GM19397 (cell line): ENCODE measurements around the gene FOXP4.
"Not testable (repeated sequence)": the region's sequence is repeated elsewhere in the genome, so short reads cannot be mapped to it uniquely, and the experiment has no call there.

Experiments used
- ATAC-seq: cut with Tn5 transposase; IDR thresholded peaks from one replicate; pipeline ENCODE4 v1.9.1; 2021; ENCODE audit warnings: mild to moderate bottlenecking, moderate library complexity; ENCODE audit not compliant: unreplicated experiment

Gene FOXP4

DNA sequence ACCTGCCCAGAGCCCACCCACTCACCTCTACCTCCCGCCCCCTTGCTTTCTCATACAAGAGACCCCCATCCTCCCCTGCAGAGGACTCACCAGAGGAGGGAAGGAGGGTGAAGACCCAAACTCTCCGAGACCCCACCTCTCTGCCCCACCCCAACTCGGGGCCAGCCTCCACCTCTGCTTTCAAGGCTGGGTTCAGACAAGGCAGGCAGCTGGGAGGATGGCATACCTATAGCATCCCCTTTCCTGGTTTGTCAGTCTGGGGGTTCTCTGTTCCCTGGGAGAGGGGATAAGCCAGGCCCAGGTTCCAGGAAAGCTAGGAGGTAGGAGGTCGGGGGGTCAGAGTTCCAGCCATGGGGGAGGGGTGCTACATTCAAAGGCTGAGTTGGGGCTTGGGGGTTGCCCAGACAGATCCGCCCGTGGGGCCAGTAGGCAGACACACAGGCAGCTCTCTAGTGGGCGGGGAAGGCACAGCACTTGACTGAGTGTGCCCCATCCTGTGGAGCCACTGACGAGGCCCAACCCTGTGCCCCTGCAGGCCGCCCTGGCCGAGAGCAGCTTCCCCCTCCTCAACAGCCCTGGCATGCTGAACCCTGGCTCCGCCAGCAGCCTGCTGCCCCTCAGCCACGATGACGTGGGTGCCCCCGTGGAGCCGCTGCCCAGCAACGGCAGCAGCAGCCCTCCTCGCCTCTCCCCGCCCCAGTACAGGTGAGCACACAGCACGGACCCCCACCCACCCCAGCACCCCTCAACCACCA is 51.2 kb downstream of the FOXP4 start:
- no peak for ATAC-seq

- no peak for ATAC-seq
Measured at GRCh38 chr6:41598670-41599014, 52.5 kb downstream of the FOXP4 start.

DNA sequence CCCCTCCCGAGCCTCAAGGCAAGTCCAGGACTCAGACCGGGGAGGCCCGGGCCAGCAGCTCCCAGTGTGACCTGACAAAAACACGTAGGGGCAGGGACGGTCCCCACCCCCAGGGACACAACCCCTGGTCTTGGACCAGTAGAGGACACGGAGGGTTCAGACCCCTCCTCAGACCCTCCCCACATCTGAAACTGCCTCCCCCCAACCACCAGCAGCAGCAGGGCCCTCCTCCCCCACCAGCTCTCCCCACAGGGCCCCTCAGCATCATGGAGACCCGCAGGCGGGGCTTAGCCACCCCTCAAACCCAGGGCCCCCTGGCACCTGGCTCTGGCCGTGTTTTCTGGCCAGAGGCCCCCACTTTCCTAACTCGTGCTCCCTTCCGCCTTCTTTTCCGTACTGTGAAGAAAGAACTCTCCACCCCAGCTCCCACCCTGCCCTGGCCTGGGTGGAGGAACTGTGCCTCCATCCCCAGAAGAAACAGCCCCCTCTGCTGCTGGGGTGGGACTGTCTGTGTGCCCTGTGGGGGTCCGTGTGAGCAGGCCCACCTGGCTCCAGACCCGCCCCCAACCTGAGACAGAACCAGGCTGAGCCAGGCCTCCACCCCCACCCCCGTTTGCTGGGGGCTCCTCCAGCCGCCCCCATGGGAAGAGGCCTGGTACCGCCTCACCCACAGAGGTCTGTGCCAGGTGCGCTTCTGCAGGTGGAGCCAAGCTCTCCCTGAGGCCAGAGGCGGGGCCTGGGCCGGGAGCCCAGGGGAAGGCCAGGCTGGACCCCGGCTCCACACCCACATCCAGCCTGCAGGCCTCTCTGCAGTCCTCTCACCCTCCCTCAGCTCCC is 53.1 kb downstream of the FOXP4 start:
- no peak for ATAC-seq

GRCh38 chr6:41599852-41600445 is 53.8 kb downstream of the FOXP4 start:
- ATAC-seq, result no peak

DNA sequence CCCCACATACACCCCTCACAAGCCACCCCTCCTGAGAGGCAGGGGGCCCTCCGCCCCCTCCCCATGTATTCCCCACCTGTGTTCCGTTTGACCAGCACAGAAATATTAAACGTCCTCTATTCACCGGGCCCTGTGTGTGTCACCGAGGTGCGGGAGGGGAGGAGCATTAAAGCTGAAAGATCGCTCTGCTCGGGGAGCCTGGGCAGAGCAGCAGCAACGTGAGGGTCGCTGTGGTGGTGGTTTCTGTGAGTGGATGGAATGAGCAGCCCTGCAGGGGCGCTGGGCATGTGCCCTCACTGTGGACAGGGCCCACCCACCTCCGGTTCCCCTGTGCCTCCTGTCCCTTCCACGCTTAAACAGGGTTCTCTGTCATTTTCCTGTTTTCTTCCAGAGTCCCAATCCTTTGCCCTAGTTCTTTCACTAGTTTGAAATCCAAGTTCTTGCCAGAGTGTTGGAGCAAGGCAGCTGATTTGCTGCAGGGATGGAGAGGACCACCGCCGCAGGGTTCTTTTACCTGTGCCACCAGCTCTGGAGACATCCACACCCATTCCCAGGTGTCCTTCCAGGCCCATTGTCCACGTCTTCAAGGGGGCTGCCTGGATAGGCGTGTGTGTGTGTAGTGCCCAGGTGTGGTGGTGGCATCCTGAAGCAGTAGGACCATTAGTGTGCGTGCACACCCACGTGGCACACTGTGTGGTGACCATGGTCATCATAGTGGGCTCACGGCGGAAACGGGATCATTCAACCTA is 54.5 kb downstream of the FOXP4 start:
- no peak for ATAC-seq

DNA sequence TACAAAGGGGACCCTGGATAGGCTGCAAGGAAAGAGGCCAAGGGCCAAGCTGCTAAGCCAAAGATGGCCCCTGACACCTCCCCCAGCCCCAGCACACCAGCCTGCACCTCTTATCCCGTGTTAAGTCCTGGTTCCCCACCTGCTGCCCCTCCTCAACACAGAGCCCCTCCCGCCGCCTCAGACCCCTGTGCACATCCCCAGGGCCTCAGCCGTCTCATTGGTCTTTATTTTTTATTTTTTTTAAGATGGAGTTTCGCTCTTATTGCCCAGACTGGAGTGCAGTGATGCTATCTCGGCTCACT is 55.0 kb downstream of the FOXP4 start:
- no peak for ATAC-seq

DNA sequence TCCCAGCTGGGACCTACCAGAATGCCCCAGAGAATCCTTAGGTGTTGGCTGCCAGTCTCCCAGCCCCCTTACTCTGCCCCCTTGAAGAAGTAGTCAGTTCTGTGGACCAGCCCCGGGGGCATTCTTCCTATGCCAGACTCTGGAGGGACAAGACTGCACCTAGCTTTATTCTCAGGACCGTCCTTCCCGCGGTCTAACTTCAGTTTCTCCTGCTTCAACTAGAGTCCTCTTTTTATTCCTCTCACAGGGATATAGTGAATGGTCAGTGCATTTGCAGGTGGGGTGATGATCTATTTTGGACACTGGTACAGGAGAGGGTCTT is 56.2 kb downstream of the FOXP4 start:
- no peak for ATAC-seq

DNA sequence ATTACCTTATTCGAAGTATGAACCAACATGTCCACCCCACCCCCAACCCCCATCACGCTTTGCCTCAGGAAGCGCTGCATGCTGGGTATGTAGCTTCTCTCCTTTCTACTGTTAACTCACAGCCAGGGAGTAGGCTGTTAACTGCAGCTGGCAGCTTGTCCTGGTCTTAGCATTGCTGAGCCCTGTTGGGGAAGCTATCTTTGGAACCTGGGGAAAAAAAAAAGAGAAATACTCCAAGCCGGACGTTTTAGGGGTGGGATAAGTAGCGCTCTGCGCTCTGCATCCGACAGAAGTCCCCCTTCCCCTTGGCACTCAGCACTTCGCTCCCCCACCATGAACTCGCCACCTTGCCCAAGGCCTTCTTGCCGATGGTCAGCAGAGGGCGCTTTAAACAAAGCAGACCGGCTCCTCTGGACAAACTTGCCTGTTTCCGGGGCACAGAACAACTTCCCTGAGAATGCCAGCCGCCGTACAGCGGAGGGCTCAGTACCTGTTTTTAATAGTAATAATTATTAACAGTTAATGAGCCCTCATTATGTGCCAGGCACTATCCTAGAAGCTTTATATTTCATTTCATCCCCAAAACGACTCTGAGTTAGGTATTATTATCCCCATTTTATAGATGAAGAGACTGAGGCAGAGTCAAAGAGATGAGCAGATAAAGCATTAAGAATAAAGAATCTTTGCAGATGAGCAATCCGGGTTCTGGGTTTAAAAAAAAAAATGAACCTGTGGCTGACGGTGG is 56.9 kb downstream of the FOXP4 start:
- no peak for ATAC-seq

- ATAC-seq, result no peak
Measured at GRCh38 chr6:41604006-41604405, 57.8 kb downstream of the FOXP4 start.

DNA sequence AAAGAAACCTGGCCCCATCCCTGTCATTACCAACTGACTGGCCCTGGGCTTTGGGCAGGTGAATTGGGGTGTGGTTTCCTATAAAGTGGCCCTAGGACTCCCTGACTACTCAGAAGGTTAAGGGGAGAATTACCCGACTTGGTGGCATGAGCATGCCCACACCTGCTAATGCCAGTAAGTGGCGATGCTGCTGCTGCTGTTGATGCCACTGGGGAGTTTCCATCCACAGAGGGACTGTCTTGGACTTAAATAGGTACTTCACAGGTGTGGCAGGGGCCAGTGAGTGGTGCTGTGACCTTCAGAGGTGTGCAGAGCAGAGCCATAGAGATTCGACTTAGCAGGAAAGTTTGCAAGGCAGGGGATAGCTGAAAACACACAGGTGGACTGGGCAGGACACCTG is 59.5 kb downstream of the FOXP4 start:
- no peak for ATAC-seq

- ATAC-seq, result no peak
Measured at GRCh38 chr6:41607036-41607435, 60.9 kb downstream of the FOXP4 start.

GRCh38 chr6:41607736-41608135 is 61.6 kb downstream of the FOXP4 start:
- no peak for ATAC-seq

DNA sequence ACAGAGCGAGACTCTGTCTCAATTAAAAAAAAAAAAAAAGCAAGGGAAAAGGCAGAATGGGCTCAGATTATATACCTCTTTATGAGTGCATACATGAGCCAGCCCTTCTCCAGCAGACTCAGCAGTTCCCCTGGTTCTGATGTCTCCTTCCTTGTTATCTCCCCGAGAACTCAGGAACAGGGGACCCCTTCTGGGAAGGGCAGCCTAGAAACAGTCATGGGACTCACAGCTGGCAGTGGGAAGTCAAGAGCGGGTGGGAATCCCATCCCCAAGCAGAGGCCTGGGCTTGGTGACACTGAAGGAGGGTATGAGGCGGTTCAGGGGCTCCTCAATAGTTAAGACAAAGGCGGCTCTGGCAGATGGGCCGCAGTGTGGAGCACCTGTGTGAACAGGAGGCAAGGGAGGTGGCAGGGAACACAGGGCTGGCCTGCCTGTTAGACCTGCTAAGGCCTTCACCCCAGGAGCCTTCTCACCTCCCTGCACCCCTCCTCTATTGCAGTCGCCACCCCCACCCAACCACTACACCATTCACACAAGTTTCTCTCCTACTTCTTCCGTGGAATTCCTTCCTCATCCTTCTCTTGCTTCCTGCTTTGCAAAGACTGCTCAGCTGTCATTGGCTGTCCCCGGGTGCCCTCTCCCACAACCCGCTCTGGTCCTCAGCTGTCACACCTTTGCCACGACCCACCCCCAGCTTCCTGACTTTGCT is 62.4 kb downstream of the FOXP4 start:
- no peak for ATAC-seq

DNA sequence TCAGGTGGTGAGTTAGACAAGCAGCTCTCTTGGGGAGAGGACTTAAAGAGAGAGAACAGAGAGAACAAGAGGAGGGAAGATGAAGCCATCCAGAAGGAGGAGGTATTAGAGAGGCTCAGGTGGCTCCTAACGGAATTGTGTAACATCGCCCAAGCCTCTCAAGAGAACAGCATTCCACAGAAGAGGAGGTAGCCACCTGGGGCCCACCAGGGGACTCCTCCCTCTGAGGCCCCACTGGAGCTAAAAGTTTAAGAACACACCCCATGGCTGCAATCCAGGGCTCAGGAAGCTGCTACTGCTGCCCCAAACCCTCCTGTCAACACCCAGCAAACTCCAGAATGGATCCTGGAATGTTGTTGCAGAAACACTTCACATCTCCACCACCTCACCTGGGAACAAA is 68.5 kb downstream of the FOXP4 start:
- no peak for ATAC-seq

GRCh38 chr6:41615311-41615710 is 69.1 kb downstream of the FOXP4 start:
- no peak for ATAC-seq

GRCh38 chr6:41618598-41618997 is 72.4 kb downstream of the FOXP4 start:
- ATAC-seq, result no peak

DNA sequence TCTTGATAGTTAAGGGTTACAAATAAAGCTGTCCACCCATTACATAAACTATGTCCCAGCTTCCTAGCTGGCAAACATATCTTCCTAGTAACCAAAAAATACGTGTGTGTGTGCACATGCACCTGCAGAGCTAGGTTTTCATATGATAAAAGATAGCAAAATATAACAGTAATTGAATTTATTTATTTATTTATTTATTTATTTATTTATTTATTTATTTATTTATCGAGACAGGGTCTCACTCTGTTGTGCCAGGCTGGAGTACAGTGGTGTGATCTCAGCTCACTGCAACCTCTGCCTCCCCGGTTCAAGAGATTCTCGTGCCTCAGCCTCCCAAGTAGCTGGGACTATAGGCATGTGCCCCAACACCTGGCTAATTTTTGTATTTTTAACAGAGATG is 73.0 kb downstream of the FOXP4 start:
- ATAC-seq, result not testable (repeated sequence)

DNA sequence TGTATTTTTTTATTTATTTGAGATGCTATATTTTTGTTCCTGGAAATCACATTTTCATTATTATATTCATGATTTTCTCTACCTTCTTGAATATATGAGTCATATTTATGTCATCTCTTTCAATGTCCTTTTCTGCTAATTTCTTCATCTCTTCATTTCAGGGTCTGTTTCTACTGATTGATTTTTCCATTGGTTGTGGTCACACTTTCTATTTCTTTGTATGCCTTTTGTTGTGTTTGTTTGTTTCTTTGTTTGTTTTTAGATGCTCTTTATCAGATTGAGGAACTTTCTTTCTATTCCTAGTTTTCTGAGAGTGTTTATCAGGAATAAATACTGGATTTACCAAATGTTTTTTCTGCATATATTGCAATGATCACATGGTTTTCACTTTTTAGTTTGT is 75.2 kb downstream of the FOXP4 start:
- no peak for ATAC-seq

GRCh38 chr6:41621802-41622201 is 75.6 kb downstream of the FOXP4 start:
- ATAC-seq, result no peak

GRCh38 chr6:41622206-41622988 is 76.2 kb downstream of the FOXP4 start:
- ATAC-seq, result no peak
